Fibroblast of skin of right biceps (primary cell): ENCODE data around the gene ZRANB2.

ENCODE experiments used
- DNase-seq: peaks from one replicate; pipeline ENCODE4 v3.0.0-alpha.2; 2013

The ZRANB2 gene

GRCh38 chr1:71080739-71081696, at the start of gene ZRANB2:
ZRANB2 (minus strand) TSS chr1:71081035; CDS start chr1:71080995, 40 bp downstream.
- DNase-seq: peak; percentile 96

DNA sequence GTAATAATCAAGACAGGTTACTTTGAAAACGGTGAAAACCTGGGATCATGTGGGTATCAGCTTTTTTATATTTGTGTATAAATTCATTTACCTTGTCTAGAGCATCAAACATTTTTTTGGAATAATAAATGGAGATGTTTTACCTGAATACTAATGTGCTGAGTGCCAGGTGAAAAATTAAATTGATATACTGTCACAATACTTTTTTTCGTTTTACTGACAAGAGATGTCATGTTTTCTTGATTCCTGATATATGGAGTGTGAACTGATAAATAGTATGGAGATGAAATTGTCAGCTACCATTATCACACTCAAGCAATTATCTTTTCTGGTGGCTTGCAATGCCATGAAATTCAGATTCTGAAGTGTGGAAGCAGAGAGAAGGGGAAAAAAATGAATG, 47.2 kb upstream of the ZRANB2 start:
- no peak for DNase-seq

DNA sequence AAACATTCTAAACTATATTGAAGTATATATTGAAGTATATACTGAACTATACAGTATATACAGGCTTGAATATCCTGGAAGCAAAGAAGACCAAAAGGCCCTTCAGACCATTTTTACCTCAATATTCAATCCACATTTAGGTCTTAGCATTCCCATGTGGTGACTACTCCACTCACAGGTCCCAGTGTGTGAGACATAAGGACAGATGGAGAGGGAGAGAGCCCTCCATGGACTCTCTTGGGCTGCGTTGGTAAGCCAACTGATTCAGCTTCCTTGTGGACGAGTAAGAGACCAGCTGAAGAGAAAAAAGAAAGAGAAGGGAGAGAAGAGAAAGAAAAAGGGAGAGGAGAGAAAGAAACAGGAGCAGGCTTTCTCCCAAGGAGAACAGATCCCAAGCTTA, 37.3 kb upstream of the ZRANB2 start:
- no peak for DNase-seq

DNA sequence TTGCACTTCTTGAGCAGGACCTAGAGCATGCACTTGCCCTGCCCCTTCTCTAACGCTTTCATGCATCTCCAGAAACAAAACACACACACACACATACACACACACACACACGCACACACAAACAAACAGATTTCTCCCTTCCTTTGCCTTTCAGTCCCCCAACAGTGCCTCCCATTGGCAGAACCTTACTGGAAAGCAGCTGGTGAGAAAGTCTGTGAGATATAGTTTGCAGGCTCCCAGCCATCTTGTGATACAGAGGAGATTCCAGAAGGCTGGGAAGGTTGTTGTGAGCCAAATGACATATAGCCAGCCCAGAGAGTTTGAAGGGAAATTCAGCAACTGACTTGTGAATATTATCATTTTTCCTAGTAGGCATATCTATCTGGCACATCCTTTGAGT, 35.9 kb upstream of the ZRANB2 start:
- DNase-seq: no peak

- no peak for DNase-seq
Observed at GRCh38 chr1:71106658-71107322, 26.0 kb upstream of the ZRANB2 start.

DNA sequence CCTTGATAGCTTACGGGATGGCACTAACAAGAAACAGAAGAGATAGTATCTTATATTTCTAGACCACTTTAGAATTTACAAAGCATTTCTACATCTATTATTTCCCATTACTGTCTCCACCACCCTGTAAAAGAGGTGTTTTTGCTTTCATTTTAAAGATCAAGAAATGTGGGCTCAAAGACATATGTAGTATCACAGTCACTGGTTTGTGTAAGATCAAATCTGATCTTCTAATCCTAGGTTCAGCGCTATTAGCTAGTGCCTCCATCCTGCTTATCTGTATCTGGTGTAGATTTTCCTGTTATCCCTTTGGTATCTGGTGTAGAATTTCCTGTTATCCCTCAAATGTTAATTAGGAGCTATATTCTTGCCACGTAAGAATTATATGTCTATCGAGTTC, 23.6 kb upstream of the ZRANB2 start:
- no peak for DNase-seq

DNA sequence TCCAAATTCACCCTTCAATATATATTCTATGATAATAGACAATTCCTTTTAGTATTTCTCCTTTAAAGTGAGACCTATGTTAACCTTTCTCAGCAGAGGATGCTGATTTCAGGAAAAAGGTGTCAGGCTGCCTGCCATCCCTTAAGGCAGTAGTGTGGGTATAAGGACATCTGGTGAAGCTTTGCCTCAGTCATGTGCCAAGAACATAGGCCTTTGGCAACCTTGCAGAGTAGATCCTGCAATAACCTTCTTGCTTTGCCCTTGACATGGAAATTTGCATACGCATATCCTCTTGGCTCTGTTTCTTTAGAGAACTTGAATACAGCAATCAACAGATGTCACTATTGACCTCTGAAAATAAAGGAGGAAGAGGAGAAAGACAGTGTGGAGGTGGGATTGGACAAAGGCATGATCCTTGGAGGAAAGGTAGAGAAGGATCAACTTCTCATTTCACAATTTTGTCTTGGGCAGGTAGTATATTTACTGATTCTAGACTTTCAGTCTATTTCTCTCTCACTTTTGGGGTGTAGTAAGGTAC, 21.1 kb upstream of the ZRANB2 start:
- no peak for DNase-seq

DNA sequence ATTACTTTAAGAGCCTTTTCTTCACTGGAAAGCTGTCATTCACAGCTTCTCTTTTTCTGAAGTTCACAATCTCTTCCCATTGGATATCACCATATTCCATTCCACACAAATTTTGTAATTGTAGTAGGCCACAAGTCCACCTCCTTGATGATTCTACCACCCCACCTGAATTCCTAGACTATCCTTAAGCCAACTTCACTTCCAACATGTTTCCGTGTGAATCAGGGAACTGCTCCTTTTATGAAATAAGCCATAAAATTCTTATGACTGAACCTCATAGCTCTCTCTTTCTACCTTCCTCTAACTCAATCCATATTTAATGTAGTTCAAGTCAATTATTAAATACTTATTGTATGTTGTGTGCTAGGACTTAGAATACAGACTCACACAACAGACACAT, 16.6 kb upstream of the ZRANB2 start:
- no peak for DNase-seq

DNA sequence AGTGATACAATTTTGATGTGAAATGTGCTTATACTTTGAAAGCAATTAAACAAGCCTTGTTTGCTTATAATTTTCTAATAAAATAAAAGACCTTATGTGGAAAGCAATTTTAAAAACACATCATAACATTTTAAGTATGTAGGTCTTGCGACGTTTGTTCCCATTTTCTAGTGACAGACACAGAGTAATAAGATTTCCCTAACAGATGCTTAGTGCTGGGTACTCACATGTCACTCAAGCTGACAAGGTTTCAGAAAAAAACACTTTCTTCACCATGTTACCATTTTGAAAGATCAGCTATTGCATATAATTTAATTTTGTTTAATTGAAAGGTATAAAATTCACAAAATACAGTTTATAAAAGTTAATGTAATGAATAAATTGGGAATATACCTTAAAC, 14.1 kb upstream of the ZRANB2 start:
- no peak for DNase-seq

GRCh38 chr1:71093938-71094337, 13.1 kb upstream of the ZRANB2 start:
- DNase-seq: peak; percentile 21

DNA sequence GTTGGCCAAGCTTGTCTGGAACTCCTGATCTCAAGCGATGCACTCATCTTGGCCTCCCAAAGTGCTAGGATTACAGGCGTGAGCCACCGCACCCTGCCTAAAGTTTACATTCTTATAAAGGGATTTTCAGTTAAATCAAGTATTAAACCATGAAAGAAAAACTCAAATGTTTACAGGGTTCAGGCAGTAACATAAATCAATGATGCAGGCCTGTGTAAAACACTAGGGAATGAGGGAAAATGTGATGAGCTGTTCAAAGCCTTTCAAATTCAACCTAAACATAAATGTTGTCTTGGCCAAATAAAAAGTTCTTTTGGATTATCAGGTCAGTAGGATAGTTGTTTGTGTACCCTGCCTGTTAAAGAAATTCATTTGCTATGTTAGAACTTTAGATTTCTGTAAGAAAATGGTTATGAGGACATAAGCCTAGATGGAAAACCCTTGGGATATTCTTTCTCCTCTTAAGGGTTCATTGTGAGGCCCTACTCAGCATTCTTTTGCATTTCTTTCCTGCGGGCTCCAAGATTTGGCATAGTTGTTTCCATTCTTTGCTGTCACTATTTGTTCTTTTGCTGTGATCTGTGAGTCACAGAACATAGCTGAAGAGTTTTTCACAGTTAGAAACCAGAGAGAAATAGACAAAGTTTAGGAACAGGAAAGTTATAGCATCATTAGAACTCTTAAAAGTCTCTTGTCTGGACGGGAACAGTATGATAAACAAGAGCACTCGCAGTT, 8.9 kb upstream of the ZRANB2 start:
- DNase-seq: peak; percentile 81

GRCh38 chr1:71088645-71089287, 7.9 kb upstream of the ZRANB2 start:
- DNase-seq: no peak

DNA sequence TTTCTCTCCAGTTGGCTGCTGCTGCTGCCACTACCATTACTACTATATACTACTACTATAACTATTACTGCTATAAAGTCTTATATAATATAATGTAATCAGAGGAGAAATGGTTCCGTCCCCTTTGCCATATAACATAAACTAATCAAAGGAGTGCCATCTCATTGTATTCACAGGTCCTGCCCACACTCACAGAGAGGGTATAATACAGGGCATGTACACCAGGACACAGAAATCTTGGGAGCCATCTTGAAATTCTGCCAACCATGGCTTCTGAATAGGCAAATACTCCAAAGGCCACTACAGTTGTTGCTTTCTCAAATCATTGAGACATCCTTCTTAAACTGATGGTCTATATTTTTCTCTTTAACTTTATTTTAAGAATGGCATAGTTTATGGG, 6.9 kb upstream of the ZRANB2 start:
- DNase-seq: no peak

DNA sequence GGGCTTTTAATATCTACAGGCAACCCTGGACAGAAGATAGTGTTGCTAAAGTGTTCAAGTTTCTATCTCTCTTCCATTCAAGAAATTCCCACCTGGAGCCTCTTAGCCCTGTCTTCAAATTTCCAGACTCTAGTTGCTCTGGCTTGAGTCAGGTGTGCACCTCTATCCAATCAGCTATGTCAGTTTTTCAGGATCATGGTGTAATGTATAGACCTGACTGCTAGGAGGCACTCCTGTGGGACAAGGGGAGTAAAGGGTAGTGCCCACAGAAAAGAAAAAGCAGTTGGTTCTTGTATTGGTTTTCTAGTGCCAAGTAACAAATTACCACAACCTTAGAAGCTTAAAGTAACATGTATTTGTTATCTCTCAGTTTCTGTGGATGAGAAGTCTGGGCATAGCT, 6.2 kb upstream of the ZRANB2 start:
- DNase-seq: no peak

DNA sequence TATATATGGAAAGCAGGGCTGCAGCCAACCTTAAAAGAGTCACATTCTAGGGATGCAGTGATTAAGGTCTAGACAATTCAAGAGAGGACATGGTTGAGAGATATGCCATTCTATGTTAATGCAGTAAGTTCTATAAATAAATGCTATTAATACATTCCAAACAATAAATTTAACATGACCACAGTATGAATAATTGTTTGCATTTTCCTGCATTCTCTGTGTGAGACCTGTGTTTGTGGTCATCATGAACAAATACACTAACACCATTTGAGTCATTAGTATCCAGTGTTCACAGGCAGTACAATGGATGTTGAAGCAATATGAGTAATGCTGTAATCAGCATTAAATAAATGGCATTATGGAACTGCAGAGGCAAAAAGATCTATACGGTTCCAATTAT, 5.5 kb upstream of the ZRANB2 start:
- peak; percentile 87 for DNase-seq

- DNase-seq: no peak
Observed at GRCh38 chr1:71083271-71083670, 2.4 kb upstream of the ZRANB2 start.

DNA sequence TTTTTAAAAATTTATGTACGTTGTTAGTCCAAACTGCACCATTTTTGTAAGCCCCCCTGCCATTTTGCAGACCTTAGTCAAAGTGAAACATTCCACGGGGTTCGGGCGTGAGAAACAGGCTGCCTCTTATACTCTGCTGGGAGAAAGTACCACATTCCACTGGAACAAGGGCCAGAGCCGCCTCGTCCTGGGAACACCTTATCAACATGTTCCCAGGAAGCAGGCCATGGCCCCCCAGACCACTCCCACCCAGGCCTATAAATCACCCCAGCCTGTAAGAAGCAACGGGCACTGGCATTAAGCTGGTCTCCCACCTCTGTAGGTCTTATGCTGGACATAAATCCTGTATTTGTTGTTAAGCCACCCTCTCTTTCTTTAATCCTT, 854 bp upstream of the ZRANB2 start:
- DNase-seq: no peak

- peak; percentile 19 for DNase-seq
Observed at GRCh38 chr1:71080230-71080738, 551 bp downstream of the ZRANB2 start.

GRCh38 chr1:71074681-71075080, 6.2 kb downstream of the ZRANB2 start:
- no peak for DNase-seq

GRCh38 chr1:71072273-71072672, 8.6 kb downstream of the ZRANB2 start:
- no peak for DNase-seq

DNA sequence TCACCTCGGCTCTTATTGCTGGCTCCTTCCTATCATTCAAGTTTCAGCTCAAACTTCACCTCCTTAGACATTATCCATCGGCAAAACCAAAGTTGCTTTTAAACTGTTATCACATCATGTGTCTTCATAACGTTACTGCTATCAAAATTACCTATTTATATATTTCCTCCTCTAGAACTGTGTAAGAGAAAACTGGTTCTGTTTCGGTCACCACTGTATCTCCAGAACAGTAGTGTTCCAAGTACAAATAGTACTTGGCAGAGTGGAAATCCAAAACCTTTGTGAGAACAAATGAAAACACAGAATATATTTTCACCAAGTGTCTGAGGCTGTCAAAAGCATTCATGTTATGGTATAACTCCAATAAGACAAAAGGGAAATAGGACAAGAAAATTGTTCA, 9.1 kb downstream of the ZRANB2 start:
- DNase-seq: no peak
